Measurements from ENCODE around the gene SMPD2.

- TF ChIP-seq CTCF (conservative IDR thresholded peaks at IDR 0.05; ENCODE audit: low read depth, low read length) (no peak), RCOR1 (IDR thresholded peaks at IDR 0.05; ENCODE audit: insufficient replicate concordance, low read length) (no peak), POLR2A (IDR thresholded peaks at IDR 0.05; ENCODE audit: low read depth, low read length) (no peak), NFE2L2 (IDR thresholded peaks at IDR 0.05; ENCODE audit: low read depth, low read length) (no peak), RFX5 (IDR thresholded peaks at IDR 0.05; ENCODE audit: low read depth, low read length) (no peak), CEBPB (IDR thresholded peaks at IDR 0.05; ENCODE audit: low read depth, low read length) (no peak), MXI1 (IDR thresholded peaks at IDR 0.05; ENCODE audit: borderline replicate concordance, low read depth, low read length) (no peak), SMC3 (IDR thresholded peaks at IDR 0.05; ENCODE audit: low read depth, low read length) (no peak), BHLHE40 (IDR thresholded peaks at IDR 0.05; ENCODE audit: low read depth, low read length) (no peak), MAFK (IDR thresholded peaks at IDR 0.05; ENCODE audit: low read depth, low read length) (no peak), RAD21 (IDR thresholded peaks at IDR 0.05; ENCODE audit: low read length) (no peak), FOS (IDR thresholded peaks at IDR 0.05; ENCODE audit: low read depth, low read length) (no peak)
- TF ChIP-seq, protein P1, sequence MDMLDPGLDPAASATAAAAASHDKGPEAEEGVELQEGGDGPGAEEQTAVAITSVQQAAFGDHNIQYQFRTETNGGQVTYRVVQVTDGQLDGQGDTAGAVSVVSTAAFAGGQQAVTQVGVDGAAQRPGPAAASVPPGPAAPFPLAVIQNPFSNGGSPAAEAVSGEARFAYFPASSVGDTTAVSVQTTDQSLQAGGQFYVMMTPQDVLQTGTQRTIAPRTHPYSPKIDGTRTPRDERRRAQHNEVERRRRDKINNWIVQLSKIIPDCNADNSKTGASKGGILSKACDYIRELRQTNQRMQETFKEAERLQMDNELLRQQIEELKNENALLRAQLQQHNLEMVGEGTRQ (IDR thresholded peaks at IDR 0.05; ENCODE audit: low read depth, low read length), result no peak
- TF ChIP-seq, protein P2, sequence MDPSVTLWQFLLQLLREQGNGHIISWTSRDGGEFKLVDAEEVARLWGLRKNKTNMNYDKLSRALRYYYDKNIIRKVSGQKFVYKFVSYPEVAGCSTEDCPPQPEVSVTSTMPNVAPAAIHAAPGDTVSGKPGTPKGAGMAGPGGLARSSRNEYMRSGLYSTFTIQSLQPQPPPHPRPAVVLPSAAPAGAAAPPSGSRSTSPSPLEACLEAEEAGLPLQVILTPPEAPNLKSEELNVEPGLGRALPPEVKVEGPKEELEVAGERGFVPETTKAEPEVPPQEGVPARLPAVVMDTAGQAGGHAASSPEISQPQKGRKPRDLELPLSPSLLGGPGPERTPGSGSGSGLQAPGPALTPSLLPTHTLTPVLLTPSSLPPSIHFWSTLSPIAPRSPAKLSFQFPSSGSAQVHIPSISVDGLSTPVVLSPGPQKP (IDR thresholded peaks at IDR 0.05; ENCODE audit: borderline replicate concordance, low read depth, low read length), result no peak
Measured at GRCh38 chr6:109446541-109446940, 6.0 kb downstream of the SMPD2 start.

Measured in IMR-90 (cell line).